Ureter (tissue), 1 donor: ENCODE data around the gene ZCCHC14. TPM values are rescaled to one million over a fixed set of nuclear protein-coding genes. Genes with fewer than 3 reads are reported as not detected.

ENCODE experiments used
- DNase-seq: peaks from one replicate; pipeline ENCODE4 v3.0.0-alpha.2; 2020; ENCODE audit warnings: low spot score
- total RNA-seq: library from RNA; stranded (reverse); gene quantifications from one replicate; pipeline ENCODE4 v1.2.4, GENCODE V29; 2023
- donor health status: DM: yes; HTN: yes; CAD: no.

The ZCCHC14 gene
- 27.2 TPM for total RNA-seq

- peak; percentile 99 for DNase-seq
Measured at GRCh38 chr16:87492721-87493607, at the start of gene ZCCHC14. Gene ZCCHC14 (minus strand): TSS chr16:87493024. CDS start chr16:87492238, 786 bp downstream.

- DNase-seq: no peak
Measured at GRCh38 chr16:87541872-87542234, 49.0 kb upstream of the ZCCHC14 start.

GRCh38 chr16:87541147-87541871, 48.5 kb upstream of the ZCCHC14 start:
- DNase-seq: no peak

- no peak for DNase-seq
Measured at GRCh38 chr16:87540897-87541146, 48.0 kb upstream of the ZCCHC14 start.

GRCh38 chr16:87540072-87540896, 47.5 kb upstream of the ZCCHC14 start:
- no peak for DNase-seq

- DNase-seq: no peak
Measured at GRCh38 chr16:87539113-87539512, 46.3 kb upstream of the ZCCHC14 start.

- DNase-seq: no peak
Measured at GRCh38 chr16:87538594-87538993, 45.8 kb upstream of the ZCCHC14 start.

- DNase-seq: no peak
Measured at GRCh38 chr16:87538160-87538559, 45.3 kb upstream of the ZCCHC14 start.

- no peak for DNase-seq
Measured at GRCh38 chr16:87536795-87537142, 43.9 kb upstream of the ZCCHC14 start.

GRCh38 chr16:87535855-87536794, 43.3 kb upstream of the ZCCHC14 start:
- DNase-seq: no peak

- DNase-seq: no peak
Measured at GRCh38 chr16:87535457-87535854, 42.6 kb upstream of the ZCCHC14 start.

GRCh38 chr16:87534751-87535150, 41.9 kb upstream of the ZCCHC14 start:
- no peak for DNase-seq

GRCh38 chr16:87534030-87534653, 41.3 kb upstream of the ZCCHC14 start:
- DNase-seq: no peak

GRCh38 chr16:87533061-87533460, 40.2 kb upstream of the ZCCHC14 start:
- no peak for DNase-seq

- no peak for DNase-seq
Measured at GRCh38 chr16:87531418-87531817, 38.6 kb upstream of the ZCCHC14 start.

GRCh38 chr16:87528690-87529579, 36.1 kb upstream of the ZCCHC14 start:
- DNase-seq: no peak

- DNase-seq: no peak
Measured at GRCh38 chr16:87527055-87527724, 34.4 kb upstream of the ZCCHC14 start.

- no peak for DNase-seq
Measured at GRCh38 chr16:87526238-87526947, 33.6 kb upstream of the ZCCHC14 start.

GRCh38 chr16:87525352-87525751, 32.5 kb upstream of the ZCCHC14 start:
- DNase-seq: no peak
